Fibroblast of skin of left quadriceps (primary cell): Measurements from ENCODE around the gene TGFB3.

Experiments used
- DNase-seq, 2 experiments: peaks; one replicate each; pipeline ENCODE4 v3.0.0-alpha.2; 2013; ENCODE audit warnings: low read depth in 2 of 2

The TGFB3 gene

GRCh38 chr14:75987201-75987970 lies 5.6 kb upstream of the TGFB3 start:
- no peak for DNase-seq

- DNase-seq, result no peak
Observed at GRCh38 chr14:75986439-75986765, 4.6 kb upstream of the TGFB3 start.

DNA sequence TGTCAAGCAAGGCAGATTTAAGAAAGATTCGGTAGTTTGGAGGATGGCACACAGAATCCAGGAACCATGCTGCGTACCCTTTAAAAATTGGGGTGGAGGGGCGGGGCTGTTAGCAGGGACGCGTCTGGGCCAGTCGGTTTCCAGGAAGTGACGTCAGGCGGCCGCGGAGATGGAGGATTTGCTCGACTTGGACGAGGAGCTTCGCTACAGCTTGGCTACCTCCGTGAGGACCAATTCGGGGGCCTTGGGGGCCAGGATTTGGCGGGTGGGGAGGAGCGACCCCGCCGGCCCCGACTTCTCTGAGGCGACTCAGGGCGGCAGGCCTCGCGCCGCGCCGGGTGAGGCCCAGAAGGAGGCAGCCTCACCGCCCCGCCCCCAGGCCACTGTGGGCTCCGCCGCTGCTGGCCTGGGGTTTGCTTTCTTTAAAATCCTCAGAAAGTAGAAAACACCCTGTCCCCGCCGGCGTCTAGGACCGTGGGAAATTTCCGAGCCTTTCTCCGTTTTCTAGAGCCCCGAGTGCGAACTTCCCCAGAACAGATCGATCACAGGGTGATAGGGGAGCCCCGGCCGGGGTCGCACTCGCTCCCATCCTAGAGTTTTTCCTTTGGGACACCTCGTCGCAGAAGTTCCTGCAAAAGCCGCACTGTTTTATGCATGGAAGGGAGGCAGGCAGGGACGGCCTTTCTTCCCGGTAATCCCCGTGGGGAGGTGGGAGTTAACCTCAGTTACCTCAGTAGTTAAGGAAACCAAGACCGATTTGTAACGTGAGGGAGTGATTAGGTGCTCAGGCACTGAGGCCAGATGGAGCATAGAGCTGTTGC lies 4.0 kb upstream of the TGFB3 start, which contains the start of gene IFT43:
IFT43 (plus strand) TSS at position 146 of the 821 bp plus-strand sequence; CDS start at position 170, 24 bp downstream.
- peak in 1 of 2 experiments; percentile 51 for DNase-seq

DNA sequence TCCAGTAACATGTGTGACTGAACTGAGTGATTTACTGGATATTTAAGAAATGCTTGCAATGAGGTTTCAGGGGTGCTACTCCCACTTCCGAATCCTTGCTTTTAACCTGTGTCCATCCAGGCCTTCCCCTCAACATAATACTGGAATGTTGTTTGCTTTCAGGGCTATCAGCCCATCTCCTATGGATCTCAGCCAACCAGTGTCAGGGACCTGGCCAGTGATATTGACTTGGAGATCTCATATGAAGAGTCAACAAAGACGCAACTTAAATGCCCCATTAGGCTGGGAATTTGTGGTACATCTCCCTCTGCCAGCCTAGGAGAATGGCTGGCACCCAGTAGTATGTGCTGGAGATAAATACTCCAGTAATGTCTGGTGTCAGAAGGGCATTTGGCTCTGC lies 2.9 kb upstream of the TGFB3 start:
- DNase-seq, result no peak

GRCh38 chr14:75983019-75983358 lies 1.2 kb upstream of the TGFB3 start:
- no peak for DNase-seq

- DNase-seq, result peak; percentile 68 to 70
Observed at GRCh38 chr14:75982266-75983018, 647 bp upstream of the TGFB3 start.

- no peak for DNase-seq
Observed at GRCh38 chr14:75980856-75981255, 939 bp downstream of the TGFB3 start.

DNA sequence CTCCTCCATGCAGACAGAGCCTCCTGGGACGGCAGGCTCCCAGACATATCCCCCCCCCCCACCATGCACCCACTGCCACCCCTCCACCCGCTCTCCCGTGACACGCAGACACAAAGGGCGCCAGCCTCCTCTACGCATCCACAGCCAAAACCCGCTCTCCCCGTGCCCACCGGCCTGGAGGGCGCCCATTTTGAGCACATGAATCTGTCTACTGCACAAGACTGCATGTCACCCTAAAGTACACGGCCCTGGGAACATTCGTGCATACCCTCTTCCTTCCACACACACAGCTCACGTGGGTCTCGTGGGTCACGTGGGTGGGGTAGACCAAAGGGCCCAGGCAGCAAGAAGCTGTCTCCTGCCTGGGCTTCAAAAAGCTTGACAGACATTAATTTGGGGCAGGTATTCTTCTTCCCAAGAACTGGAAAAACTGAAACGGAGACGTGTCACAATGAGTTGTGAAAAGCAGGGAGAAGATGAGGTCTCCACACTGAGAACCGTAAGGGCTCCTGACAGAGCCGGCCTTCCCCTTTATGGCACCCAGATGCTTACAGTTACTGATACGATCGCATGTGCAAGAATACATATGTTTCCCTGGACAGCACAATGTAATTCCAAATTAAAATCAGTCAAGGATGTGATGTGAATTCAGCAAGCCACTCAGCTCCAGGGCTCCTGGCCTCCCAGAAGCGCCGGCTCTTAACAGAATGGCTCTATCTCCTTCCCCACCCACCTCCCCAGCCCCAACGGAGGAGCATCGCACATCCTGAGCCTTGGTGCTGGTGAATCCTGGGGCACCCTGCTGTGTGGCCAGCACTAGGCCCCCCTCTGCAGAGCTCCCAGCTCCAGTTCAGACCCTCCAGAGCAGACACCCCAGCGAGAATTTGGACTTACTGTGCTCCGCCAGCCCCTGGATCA lies 1.9 kb downstream of the TGFB3 start:
- DNase-seq, result no peak

DNA sequence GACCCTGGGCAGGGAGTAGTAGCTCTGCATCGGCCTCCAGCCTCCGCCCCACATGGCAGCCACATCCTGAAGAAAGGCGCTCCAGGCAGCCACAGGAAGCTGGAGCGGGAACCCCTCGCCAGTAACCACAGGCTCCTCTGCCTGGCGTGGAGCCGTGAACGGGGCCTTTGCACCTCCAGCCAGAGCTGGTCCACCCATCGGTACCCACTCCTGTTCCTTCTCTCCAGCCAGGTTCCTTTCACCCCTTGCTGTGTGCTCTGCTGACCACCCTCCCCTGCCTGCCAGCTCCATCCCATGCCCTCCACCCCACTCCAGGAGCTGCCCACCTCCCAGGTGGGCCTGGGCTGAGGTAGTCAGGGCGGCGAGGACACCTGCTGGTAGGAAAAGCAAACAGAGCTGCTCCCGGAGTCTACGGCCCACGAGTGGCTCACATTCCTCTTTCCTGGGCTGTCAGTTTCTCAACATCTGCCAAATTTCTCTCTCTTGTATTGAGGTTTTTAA lies 2.7 kb downstream of the TGFB3 start:
- DNase-seq, result peak in 1 of 2 experiments; percentile 28

GRCh38 chr14:75978249-75978731 lies 3.5 kb downstream of the TGFB3 start:
- no peak for DNase-seq

GRCh38 chr14:75977582-75977943 lies 4.2 kb downstream of the TGFB3 start:
- DNase-seq, result no peak

- DNase-seq, result no peak
Observed at GRCh38 chr14:75976826-75977581, 4.8 kb downstream of the TGFB3 start.

GRCh38 chr14:75972801-75973421 lies 8.9 kb downstream of the TGFB3 start:
- no peak for DNase-seq

DNA sequence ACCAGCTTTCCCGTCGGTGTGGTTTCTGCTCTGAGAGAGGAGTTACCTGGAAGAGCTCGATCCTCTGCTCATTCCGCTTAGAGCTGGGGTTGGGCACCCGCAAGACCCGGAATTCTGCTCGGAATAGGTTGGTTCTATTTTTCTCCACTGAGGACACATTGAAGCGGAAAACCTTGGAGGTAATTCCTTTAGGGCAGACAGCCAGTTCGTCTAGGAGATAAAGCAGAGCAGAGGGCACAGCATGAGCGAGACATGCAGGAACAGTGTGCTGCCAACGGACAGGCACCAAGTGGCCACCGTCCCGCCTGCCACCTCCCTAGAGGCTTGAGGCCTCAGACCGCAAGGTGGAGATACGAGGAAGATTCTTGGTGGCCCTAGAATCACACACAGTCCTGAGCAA lies 10.3 kb downstream of the TGFB3 start:
- no peak for DNase-seq

GRCh38 chr14:75970989-75971388 lies 10.8 kb downstream of the TGFB3 start:
- DNase-seq, result no peak

DNA sequence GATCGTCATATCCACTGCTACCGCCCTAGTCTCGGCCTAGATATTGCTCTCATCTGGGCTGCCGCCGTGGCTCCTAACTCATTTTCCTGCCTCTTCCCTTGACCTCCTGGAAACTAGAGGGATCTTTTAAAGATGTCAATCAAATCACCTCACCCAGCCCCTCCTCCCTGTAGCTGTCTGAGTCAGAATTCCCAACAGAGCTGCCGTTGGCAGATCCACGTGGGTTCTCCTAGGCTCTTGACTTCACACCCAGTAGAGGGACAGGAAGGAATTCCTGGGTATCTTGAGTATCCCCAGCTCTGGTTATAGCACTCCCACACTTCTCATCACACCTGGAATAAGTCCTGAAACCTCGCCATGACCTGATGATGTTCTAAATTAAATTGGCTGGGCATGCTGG lies 11.9 kb downstream of the TGFB3 start:
- no peak for DNase-seq

- no peak for DNase-seq
Observed at GRCh38 chr14:75969126-75969525, 12.7 kb downstream of the TGFB3 start.

DNA sequence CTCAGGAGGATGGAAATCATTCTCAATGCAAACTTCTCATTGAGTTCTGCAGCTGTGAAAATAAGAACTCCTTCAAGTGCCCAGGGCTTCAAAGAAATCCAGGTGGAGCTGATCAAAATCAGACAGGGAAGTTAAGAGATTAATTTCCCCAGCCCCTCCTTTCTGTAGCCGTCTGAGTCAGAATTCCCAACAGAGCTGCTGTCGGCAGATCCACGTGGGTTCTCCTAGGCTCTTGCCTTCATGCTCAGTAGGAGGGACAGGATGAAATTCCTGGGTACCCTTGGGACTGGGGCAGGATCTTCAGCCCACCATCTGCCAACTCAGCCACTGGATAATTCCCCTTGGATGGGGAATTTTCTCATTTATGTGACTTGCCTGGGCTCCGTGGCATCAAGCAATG lies 13.3 kb downstream of the TGFB3 start:
- DNase-seq, result peak; percentile 46 to 52

GRCh38 chr14:75967866-75968265 lies 13.9 kb downstream of the TGFB3 start:
- DNase-seq, result no peak

- DNase-seq, result no peak
Observed at GRCh38 chr14:75961662-75962061, 20.1 kb downstream of the TGFB3 start.
